ENCODE measurements around the gene SHBG.
"Not testable (repeated sequence)": the region's sequence is repeated elsewhere in the genome, so short reads cannot be mapped to it uniquely, and the experiment has no call there.

The SHBG gene

DNA sequence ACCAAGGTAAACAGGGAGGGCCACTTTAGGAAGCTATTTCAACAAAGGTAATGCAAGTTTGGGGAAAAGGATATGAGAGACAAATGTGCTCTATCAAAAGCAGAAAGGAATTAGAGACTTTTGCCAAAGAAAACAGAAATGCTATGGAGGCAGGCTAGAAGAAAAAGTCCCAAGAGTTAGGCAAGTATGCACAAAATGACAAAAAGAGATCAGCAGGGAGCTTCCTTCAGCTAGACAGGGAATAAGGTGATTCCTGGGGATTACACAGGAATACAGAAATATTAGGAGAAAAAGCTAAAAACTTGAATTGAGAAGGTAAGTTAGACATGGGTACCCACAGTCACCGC, 17.7 kb upstream of the SHBG start:
- no peak for DNase-seq

DNA sequence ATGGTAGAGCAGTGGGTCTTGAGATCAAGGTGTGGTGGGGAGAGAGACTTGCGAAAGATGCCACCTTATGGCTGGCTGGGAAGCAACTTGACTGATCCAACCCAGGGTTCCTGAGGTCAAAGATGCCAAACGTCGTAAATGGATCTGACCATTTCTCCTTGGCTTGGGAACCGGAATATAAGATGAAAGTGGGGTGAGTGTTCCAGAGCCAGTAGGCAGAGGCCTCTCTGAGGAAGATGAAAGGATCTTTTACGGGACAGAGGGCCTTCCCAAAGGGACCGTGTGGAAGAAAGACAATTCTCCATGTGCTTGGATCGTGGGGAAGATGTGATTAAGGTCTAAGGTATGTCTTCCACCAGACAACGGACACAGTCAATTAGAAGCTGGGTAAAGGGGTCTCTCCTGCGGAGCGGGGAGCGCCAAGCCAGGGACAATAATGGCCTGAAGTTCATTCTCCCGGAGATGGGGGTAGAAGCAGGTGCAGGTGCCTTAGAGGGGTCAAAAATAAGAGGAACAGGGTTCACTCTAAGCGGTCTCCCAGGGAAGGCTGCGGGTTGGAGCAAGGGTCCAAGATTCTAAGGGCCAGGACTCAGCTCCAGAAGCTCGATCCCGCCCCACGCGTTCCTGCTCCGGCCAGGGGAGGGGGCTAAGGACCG, 16.0 kb upstream of the SHBG start:
- no peak for DNase-seq

DNA sequence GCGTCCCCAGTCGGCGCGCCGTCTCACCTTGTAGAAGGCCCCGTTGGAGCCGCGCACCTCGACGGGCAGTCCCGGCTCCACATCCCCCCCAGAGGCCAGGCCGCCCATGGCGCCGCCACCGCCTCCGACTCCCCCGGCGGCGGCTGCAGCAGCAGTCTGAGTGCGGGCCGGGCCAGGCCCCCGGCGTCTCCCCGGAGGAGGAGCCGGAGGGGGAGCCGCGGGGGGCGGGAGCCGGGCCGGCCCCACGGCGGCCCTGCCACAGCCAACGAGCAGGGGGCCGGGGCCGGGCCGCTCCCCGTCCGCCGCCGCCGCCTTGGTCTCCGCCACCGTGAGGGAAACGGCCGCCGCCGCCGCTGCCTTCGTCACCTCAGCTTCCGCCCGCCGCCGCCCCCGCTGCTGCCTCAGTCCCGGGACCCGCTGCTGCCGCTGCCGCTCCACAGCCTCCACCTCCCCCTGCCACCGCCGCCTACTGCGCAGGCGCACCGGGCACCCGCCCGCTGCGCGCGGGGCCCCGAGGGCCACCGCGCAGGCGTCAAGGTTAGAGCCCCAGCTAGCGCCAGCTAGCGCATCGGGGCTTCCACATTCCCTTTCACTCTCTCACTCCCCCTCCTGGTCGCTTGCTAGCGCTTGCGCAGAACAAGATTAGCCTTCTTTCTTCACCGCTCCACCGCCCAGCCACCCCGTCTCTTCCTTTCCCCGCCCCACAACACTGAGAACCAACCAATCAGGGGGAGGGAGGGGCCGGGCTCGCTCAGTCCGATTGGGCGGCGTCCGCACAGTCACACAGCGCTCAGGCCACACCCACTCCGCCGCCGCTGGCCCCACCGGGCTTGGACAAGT, 15.3 kb upstream of the SHBG start, which contains the start of gene FXR2:
FXR2 (minus strand) TSS at position 473 of the 840 bp plus-strand sequence; CDS start at position 108, 365 bp downstream.
- peak; percentile 95 for DNase-seq

DNA sequence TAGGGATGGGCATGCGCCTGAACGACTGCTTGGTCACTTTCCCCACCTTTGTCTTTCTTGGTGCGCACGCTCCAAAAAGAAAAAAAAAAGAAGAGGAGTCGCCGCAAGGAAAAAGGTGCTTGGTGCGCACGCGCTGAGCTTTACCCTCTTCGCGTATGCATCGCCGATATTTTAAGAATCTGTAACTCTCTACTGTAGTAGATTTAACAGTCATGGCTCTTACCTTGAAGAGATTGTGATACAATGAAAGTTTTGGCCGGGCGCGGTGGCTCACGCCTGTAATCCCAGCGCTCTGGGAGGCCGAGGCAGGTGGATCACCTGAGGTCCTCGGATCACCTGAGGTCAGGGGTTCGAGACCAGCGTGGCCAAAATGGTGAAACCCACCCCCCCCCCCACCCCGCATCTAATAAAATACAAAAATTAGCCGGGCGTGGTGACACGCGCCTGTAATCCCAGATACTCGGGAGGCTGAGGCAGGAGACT, 14.6 kb upstream of the SHBG start:
- no peak for DNase-seq

DNA sequence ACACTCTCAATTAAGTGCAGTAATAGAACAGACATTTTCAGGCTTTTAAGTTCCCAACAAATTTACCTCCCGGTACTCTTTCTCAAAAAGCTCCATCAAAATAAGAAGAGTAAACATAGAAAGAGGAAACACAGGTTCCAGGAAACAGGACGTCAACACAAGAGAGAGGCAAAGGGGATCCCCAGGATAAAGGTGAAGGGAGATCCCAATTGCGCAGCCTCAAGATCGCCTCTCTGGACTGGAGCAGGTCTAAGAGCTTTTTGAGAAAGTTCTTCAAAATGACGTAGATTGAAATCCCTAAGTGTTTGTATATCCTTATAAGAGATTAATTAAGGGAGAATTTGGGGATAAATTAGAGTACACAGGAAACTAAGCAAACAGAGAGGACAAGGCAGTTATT, 11.3 kb upstream of the SHBG start:
- no peak for DNase-seq

DNA sequence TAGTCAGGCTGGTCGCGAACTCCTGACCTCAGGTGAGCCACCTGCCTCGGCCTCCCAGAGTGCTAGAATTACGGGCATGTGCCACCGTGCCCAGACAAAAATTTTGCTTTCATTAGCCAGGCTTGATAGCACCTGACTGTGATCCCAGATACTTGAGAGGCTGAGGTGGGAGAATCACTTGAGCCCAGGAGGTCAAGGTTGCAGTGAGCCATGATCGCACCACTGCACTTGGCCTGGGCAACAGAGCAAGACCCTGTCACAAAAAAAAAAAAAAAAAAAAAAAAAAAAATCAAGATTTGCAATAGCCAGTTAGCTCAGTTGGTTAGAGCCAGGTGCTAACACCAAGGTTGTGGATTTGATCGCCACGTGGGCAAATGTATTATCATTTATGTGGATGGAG, 9.1 kb upstream of the SHBG start:
- DNase-seq: no peak

DNA sequence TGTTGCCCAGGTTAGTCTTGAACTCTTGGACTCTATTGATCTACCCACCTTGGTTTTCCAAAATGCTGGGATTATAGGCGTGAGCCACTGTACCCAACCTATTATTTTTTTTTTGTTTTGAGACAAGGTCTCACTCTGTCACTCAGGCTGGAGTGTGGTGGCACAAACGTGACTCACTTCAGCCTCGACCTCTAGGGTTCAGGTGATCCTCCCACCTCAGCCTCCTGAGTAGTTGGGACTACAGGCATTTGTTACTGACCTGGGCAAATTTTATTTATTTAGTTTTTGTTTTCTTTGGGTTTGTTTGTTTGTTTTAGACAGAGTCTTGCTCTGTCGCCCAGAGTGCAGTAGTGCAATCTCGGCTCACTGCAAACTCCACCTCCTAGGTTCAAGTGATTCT, 6.3 kb upstream of the SHBG start:
- no peak for DNase-seq

DNA sequence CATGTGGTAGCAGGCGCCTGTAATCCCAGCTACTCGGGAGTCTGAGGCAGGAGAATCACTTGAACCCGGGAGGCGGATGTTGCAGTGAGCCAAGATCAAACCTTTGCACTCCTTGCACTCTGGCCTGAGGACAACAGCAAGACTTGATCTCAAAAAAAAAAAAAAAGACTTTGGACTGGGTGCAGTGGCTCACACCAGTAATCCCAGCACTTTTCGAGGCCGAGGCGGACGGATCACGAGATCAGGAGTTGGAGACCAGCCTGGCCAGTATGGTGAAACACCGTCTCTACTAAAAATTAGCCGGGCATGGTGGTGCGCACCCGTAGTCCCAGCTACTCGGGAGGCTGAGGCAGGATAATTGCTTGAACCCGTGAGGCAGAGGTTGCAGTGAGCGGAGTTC, 4.2 kb upstream of the SHBG start:
- not testable (repeated sequence) for DNase-seq

DNA sequence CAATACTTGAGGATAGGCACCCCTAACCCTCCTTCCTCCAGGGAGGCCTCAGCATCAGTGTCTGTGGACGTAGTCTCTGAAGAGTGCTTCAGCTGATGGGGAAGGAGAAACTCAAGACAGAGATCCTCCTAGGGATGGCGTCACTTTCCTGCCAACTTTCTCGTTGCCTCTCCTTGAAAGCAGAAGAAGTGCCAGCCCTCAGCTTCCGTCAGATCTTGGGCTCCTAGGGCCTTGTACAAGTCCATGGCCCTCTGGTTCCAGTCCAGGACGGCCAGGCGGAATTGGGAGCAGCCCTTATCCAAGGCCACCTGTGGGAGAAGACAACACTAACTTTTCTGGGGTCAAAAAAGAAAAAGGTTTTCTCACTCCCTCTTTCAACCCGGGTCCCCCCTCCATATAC, 3.6 kb upstream of the SHBG start:
- no peak for DNase-seq

DNA sequence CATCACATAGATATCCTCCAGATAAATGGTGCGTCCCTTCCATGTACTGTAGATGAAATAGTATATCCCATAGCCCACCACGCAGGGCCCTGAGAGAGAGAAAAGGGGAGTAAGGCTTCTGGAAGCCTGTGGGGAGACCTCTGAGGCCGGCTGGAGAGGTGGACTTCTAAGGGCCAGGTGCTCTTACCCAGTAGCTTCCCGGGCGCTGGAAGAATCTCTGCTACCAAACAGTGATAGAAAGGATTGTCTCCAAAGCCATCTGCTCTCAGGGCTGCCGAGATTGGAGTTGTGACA, 3.0 kb upstream of the SHBG start:
- no peak for DNase-seq

DNA sequence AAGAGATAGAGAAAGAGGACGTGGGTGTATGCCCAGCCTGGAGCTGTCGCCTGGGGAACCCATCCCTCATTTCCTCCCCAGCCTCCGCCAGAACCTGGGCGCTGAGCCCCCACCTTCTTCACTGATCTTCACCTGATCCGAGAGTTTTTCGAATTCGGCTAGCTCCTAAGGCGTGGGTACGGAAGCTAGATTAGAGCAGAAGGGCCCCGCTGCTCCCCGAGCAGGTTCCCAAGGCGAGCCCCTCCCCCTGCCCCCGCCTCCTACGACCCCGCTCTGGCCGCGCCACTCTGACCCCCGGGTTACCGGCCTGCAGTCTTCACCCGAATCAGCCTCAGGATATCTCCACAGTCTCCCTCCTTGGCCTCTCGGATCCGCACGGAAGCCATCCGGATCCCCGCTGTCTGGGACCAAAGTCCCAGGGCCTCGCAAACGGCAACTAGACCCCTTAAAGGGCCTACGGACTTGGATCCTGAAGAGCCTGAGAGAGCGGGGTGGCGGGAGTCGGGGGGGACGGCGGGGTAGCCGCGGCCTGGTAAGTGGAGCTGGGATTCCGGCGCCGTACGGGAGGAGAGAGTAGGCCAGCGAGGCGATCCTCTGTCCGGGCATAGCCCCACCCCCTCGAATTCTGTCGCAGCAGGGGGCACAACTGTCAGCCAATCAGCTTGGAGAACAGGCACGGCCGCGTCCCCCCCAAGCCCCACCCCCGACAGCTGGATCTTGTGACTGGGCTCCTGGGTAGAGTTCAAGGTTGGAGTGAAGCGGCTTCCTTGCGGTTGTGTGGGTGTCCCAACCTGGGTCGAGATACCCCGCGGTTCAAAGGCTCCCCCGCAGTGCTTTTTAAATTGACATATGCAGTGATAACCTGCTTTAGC, 2.4 kb upstream of the SHBG start, which contains the start of gene SAT2:
SAT2 (minus strand) TSS at position 572 of the 872 bp plus-strand sequence; CDS start at position 386, 186 bp downstream.
- DNase-seq: peak; percentile 85

DNA sequence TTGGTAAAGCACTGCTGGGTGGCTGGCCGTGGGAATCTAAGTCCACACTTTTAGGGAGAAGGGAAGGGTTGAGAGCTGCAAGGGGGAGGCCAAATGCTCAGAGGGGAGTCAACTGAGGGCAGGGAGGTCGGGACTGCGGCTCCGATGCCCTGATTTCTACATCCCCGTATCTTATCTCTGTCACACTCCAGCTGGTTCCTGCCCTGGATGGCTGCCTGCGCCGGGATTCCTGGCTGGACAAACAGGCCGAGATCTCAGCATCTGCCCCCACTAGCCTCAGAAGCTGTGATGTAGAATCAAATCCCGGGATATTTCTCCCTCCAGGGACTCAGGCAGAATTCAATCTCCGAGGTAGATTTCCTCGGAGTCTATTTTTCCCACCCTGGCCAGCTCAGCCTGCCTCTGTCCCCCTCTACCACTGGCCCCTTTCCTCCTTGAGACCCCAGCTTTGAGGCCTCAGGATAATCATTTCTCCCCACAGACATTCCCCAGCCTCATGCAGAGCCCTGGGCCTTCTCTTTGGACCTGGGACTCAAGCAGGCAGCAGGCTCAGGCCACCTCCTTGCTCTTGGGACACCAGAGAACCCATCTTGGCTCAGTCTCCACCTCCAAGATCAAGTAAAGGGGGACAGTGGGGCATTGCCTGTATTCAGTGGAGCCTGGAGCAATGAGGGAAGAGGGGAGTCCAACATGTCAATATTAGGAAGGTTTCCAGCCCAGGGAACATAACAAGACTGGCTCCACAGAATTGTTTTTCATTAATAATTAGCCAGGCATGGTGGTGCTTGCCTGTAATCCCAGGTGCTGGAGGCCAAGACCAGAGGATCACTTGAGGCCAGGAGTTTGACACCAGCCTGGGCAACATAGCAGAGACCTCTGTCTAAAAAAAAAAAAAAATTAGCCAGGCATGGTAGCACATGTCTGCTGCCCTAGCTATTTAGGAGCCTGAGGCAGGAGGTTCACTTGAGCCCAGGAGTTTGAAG, 1.8 kb downstream of the SHBG start:
- no peak for DNase-seq

DNA sequence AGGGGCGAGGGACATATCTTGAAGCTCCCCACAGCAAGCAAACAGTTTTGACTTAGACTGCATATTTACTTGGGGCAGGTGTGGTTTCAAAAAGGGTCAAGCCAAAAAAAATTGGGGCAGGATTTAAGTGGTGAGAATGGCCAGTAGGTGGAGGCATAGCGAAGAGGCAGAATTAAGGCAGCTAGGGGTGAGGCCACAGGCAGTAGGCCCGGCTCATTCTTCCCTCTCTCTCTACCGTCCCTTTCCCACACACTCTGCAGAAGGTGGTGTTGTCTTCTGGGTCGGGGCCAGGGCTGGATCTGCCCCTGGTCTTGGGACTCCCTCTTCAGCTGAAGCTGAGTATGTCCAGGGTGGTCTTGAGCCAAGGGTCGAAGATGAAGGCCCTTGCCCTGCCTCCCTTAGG, 2.6 kb downstream of the SHBG start:
- no peak for DNase-seq

DNA sequence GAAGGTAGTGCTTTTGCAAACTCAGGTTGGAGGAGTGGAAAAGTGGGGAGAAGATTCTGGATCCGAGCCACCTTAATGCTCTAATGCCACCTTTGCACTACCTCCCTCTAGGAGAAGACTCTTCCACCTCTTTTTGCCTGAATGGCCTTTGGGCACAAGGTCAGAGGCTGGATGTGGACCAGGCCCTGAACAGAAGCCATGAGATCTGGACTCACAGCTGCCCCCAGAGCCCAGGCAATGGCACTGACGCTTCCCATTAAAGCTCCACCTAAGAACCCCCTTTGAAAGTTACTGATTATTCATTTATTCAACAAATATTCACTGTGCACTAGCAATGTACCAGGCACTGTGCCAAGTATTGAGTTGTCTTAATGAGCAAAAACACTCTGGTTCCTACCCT, 3.2 kb downstream of the SHBG start:
- DNase-seq: no peak

DNA sequence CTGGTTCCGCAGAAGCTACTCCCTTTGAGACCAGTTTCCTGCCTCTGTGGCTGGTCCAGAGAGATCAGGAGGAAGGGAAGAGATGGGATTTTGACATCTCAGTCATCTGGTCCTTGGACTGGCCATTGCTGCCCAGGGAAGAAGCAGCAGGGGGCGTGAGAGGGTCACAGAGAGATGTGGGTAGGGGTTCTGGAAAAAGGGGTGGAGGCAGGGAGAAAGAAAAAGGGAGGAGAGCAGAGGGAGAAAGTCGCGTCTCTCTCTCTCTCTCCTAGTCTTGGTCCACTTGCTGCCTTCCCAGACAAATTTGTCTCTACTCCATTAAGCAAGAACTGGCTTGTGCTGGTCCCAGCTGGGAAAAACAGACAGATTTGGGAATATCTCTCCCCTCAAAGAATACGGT, 4.4 kb downstream of the SHBG start:
- no peak for DNase-seq

DNA sequence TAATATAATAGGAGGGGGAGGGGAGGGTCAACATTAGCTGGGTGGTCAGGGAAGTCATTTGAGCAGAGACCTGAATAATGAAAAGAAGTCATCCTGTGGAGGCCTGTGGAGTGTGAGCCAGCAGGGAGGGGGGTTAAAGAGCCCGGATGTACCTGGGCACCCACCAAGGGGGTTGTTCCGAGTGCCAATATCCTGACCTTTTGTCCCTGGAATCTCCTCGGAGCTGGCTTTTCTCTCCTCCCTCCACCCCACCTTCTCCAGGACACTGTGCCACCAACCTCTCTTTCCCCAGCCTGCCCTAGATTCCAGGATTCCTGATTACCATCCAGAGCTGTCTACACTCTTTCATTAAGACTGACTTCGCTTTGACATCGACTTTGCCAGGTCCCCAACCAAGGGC, 6.2 kb downstream of the SHBG start:
- no peak for DNase-seq

DNA sequence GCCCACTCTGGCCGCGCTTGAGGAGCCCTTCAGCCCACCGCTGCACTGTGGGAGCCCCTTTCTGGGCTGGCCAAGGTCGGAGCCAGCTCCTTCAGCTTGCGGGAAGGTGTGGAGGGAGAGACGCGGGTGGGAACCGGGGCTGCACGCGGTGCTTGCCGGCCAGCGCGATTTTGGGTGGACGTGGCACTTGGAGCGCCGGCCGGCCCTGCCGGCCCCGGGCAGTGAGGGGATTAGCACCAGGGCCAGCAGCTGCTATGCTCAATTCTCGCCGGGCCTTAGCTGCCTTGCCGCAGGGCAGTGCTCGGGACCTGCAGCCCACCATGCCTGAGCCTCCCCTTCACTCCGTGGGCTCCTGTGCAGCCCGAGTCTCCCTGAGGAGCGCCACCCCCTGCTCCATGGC, 10.8 kb downstream of the SHBG start:
- DNase-seq: no peak

DNA sequence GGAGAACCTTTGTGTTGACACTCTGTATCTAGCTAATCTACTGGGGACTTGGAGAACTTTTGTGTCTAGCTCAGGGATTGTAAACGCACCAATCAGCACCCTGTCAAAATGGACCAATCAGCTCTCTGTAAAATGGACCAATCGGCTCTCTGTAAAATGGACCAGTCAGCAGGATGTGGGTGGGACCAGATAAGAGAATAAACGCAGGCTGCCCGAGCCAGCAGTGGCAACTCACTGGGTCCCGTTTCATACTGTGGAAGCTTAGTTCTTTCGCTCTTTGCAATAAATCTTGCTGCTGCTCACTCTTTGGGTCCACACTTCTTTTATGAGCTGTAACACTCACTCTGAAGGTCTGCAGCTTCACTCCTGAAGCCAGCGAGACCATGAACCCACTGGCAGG, 11.7 kb downstream of the SHBG start:
- DNase-seq: not testable (repeated sequence)

DNA sequence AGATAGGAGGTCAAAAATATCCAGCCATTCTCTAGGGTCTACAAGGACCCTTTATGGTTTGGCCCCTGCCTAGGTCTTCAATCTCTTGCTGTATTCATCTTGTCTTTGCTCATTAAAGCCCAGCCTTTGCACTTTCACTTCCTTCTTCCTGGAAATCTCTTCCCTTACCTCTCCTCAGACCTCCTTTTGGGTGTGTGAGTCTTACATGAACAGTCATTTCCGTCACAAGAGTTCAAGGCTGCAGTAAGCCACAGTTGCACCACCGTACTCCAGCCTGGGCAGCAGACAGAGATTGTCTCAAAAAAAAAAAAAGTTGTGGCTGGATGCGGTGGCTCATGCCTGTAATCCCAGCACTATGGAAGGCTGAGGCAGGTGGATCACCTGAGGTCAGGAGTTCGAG, 14.8 kb downstream of the SHBG start:
- no peak for DNase-seq

DNA sequence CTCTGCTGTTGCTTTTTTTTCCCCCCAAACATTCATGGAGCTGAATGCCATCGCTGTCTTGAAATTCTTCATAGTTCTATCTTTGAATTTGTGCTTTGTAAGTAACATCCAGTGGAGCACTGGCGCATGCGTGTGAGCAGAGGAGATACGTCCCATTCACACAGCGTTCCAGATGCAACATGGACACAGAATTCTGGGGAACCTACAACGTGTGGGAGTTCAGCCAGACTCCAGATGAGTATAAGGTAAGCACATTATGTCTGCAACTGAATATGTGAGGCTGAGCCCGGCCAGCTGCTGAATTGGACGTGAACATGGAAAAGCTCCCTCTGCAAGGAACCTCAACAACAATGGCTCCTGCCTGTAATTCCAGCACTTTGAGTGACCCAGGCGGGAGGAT, 16.5 kb downstream of the SHBG start:
- DNase-seq: no peak

DNA sequence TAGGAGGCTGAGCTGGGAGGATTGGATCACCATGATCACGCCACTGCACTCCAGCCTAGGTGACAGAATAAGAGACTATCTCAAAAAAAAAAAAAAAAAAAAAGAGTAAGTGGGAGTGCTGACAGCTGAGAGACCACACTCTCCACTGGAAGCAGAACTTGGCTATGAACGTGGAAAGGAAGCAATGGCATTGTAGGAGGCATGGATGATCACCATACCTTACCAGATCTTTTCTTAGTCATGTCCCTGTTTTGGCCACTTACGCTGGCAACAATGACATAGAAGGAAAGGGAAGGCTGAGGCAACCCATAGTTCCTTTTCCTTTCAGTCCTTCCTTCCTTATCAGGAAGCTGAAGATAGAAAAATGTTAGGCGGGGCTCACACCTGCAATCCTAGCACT, 17.1 kb downstream of the SHBG start:
- no peak for DNase-seq

DNA sequence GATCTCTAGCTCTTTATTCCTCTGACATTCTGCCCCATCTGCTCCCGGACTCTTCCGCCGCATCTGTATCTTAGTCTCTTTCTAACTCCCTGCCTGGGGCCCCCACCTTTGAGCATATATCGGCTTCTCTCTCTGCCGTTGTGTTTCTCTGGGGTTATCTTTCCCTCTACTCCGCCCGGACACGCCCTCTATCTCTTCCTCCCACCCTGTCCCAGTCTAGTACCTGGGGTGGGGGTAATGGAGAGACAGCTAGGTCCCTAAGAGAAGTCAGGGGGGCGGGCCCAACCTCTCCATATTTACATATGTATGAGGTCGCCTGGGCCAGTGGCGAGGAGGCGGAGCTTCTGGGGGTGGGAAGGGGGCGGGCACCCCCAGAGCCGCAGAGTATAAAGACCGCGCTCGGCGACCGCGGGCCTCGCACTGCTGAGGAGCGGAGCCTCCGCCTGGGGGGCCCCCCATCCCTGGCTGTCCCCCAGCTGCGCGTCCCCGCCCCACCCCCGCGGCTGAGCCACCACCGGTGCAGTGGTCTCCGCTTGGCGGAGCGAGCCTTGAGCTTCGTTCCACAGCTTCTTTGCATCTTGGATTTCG, 20.7 kb downstream of the SHBG start, which contains the start of gene ATP1B2:
ATP1B2 (plus strand) TSS at position 418 of the 588 bp plus-strand sequence. CDS start 593 bp downstream, outside the sequence.
- peak; percentile 78 for DNase-seq
